Left kidney (tissue), 1 donor: ENCODE data around the gene OR2T4. TPM values are rescaled to one million over a fixed set of nuclear protein-coding genes. Genes with fewer than 3 reads are reported as not detected.

Experiments
- polyA plus RNA-seq: library from polyadenylated mRNA; unstranded; fragments of 120-200 nt; gene quantifications from one replicate; pipeline ENCODE4 v1.2.1, GENCODE V29; 2013; ENCODE audit not compliant: insufficient read length

OR2T4 gene
- polyA plus RNA-seq, 1 donor, result not detected

Other genes with a start within 250 kb of the OR2T4 start
- gene OR2M5, start 216.5 kb upstream of the OR2T4 start, polyA plus RNA-seq, result not detected
- gene OR2M2, start 186.8 kb upstream of the OR2T4 start, polyA plus RNA-seq, result not detected
- 0.08 TPM for gene OR2M3, start 164.4 kb upstream of the OR2T4 start, polyA plus RNA-seq
- gene OR2M4, start 130.2 kb upstream of the OR2T4 start, polyA plus RNA-seq, result 0.07 TPM
- not detected for gene OR2T33, start 83.7 kb upstream of the OR2T4 start, polyA plus RNA-seq
- 0.07 TPM for gene OR2T12, start 58.2 kb upstream of the OR2T4 start, polyA plus RNA-seq
- gene OR2M7, start 37.1 kb upstream of the OR2T4 start, polyA plus RNA-seq, result not detected
- gene OR14C36, start 12.9 kb upstream of the OR2T4 start, polyA plus RNA-seq, result not detected
- not detected for gene OR2T6, start 14.1 kb downstream of the OR2T4 start, polyA plus RNA-seq
- gene OR2T1, start 41.4 kb downstream of the OR2T4 start, polyA plus RNA-seq, result not detected
- not detected for gene OR2T2, start 84.0 kb downstream of the OR2T4 start, polyA plus RNA-seq
- gene OR2T3, start 111.7 kb downstream of the OR2T4 start, polyA plus RNA-seq, result not detected
- not detected for gene OR2T5, start 126.9 kb downstream of the OR2T4 start, polyA plus RNA-seq
- 0.03 TPM for gene OR2G6, start 146.4 kb downstream of the OR2T4 start, polyA plus RNA-seq
- gene OR2T29, start 201.1 kb downstream of the OR2T4 start, polyA plus RNA-seq, result not detected
- not detected for gene OR2T34, start 213.1 kb downstream of the OR2T4 start, polyA plus RNA-seq
- 0.05 TPM for gene OR2T10, start 236.0 kb downstream of the OR2T4 start, polyA plus RNA-seq